ENCODE results near the gene HASPIN. TPM values are rescaled to one million over a fixed set of nuclear protein-coding genes. Genes with fewer than 3 reads are reported as not detected.

The HASPIN gene
- polyA plus RNA-seq (2013): 10.1 and 10.2 TPM in 2 replicates

GRCh38 chr17:3723556-3724377 lies at the start of gene HASPIN:
Gene HASPIN, plus strand, starts transcription at chr17:3723903. Its CDS starts 33 bp downstream, at chr17:3723936.
- Histone ChIP-seq H3K79me2 (ENCODE audit: control insufficient read depth, insufficient read depth, low read length, poor library complexity) (peaks cover 15% of the 10 kb centered on the region), H3K36me3 (ENCODE audit: control insufficient read depth in 1 of 2, insufficient read depth in 2 of 2, low read length in 2 of 2) (peaks cover 4 to 13% of the 10 kb centered on the region in 2 experiments), H2AFZ (ENCODE audit: insufficient read depth, low read length, poor library complexity) (peak within 1 kb of the TSS; percentile 100), H3K4ac (ENCODE audit: low read depth, low read length) (peak within 1 kb of the TSS; percentile 84), H3K9ac (ENCODE audit: low read length) (peak within 1 kb of the TSS; percentile 97), H3K79me1 (ENCODE audit: low read length) (peaks cover 9% of the 10 kb centered on the region), H3K27me3 (ENCODE audit: insufficient read depth, low read length) (no peaks in the 10 kb centered on the region), H3K4me2 (ENCODE audit: low read length) (peak within 1 kb of the TSS; percentile 69), H3K18ac (ENCODE audit: low read length) (peak within 1 kb of the TSS; percentile 99), H4K12ac (ENCODE audit: low read depth, low read length) (peak within 1 kb of the TSS; percentile 100), H4K91ac (ENCODE audit: low read depth, low read length) (peak within 1 kb of the TSS; percentile 87), H3K9me3 (ENCODE audit: insufficient read depth, low read depth, low read length) (no peaks in the 10 kb centered on the region), H2BK12ac (ENCODE audit: low read length) (peak within 1 kb of the TSS; percentile 56), H2BK120ac (ENCODE audit: insufficient read depth, low read length, poor library complexity) (peak within 1 kb of the TSS; percentile 82), H3K27ac (ENCODE audit: low read depth, low read length) (peak within 1 kb of the TSS; percentile 78), H3K14ac (ENCODE audit: low read length) (peak within 1 kb of the TSS; percentile 99), H3K4me1 (ENCODE audit: control insufficient read depth in 1 of 2, insufficient read depth in 2 of 2, low read length in 2 of 2) (peaks cover 6 to 7% of the 10 kb centered on the region in 2 experiments), H3K4me3 (ENCODE audit: low read depth, low read length) (peak within 1 kb of the TSS; percentile 93), H2BK5ac (ENCODE audit: low read depth, low read length, poor library complexity) (peak within 1 kb of the TSS; percentile 90), H3K23ac (ENCODE audit: low read length) (no peak within 1 kb of the TSS), H2AK5ac (ENCODE audit: low read length) (peak within 1 kb of the TSS; percentile 80), H4K8ac (ENCODE audit: low read depth, low read length) (peak within 1 kb of the TSS; percentile 100)
- DNase-seq: peak; percentile 90 to 99
- no CpG with 5 or more reads among the region's 98 CpGs for WGBS (ENCODE audit: extremely low coverage, insufficient coverage, insufficient read length)

GRCh38 chr17:3675886-3676285 lies 47.8 kb upstream of the HASPIN start:
- Histone ChIP-seq H3K14ac (ENCODE audit: low read length) (no peak overlapping the region), H3K23ac (ENCODE audit: low read length) (no peak overlapping the region), H3K27ac (ENCODE audit: low read depth, low read length) (no peak overlapping the region), H3K79me2 (ENCODE audit: control insufficient read depth, insufficient read depth, low read length, poor library complexity) (no peaks in the 10 kb centered on the region), H3K27me3 (ENCODE audit: insufficient read depth, low read length) (no peaks in the 10 kb centered on the region), H4K91ac (ENCODE audit: low read depth, low read length) (no peak overlapping the region), H3K4me3 (ENCODE audit: low read depth, low read length) (no peak overlapping the region), H2AK5ac (ENCODE audit: low read length) (no peak overlapping the region), H3K4me2 (ENCODE audit: low read length) (no peak overlapping the region), H2BK120ac (ENCODE audit: insufficient read depth, low read length, poor library complexity) (no peak overlapping the region), H2BK12ac (ENCODE audit: low read length) (no peak overlapping the region), H2AFZ (ENCODE audit: insufficient read depth, low read length, poor library complexity) (no peak overlapping the region), H3K4ac (ENCODE audit: low read depth, low read length) (no peak overlapping the region), H3K18ac (ENCODE audit: low read length) (no peak overlapping the region), H3K79me1 (ENCODE audit: low read length) (no peaks in the 10 kb centered on the region), H3K36me3 (ENCODE audit: control insufficient read depth in 1 of 2, insufficient read depth in 2 of 2, low read length in 2 of 2) (no peaks in the 10 kb centered on the region), H3K9ac (ENCODE audit: low read length) (no peak overlapping the region), H3K9me3 (ENCODE audit: insufficient read depth, low read depth, low read length) (no peaks in the 10 kb centered on the region), H4K12ac (ENCODE audit: low read depth, low read length) (no peak overlapping the region), H3K4me1 (ENCODE audit: control insufficient read depth in 1 of 2, insufficient read depth in 2 of 2, low read length in 2 of 2) (peaks cover 6% of the 10 kb centered on the region in 2 experiments), H2BK5ac (ENCODE audit: low read depth, low read length, poor library complexity) (no peak overlapping the region), H4K8ac (ENCODE audit: low read depth, low read length) (no peak overlapping the region)
- DNase-seq: no peak
- no CpG with 5 or more reads among the region's 11 CpGs for WGBS (ENCODE audit: extremely low coverage, insufficient coverage, insufficient read length)

DNA sequence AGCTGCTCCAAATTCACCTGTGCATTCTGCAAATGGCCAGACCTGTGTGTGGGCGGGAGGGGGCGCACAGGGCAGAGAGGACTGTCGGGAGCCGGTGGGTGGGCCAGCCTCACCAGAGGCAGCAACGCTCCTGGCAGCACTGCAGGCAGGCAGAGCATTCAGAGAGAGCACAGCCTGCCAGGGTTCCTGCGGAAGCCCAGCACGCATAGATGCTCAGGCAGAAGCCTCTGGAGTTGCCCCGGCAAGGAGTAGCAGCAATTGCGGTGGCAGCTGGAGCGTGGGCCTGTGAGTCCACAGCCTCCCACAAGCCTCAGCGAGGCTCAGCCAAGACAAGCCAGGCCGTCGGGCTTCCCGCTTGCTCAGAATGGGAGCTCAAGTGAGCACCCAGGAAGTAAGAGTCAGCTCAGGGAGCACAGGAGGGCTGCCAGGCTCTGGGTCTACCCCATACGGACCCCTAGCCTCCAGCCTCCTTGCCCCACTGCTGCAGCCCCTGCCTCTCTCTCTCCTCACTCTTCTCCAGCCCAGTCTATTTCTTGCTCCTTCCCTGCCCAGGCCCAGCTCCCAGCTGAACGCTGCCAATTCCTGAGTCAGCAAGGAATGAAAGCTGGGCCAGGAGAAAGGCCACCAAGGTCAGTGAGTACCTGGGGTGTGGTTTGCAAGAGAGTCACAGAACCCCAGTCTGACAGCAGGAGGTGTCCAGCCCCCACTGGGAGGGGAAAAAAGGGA lies 45.4 kb upstream of the HASPIN start:
- Histone ChIP-seq H2AFZ (ENCODE audit: insufficient read depth, low read length, poor library complexity) (no peak overlapping the region), H2BK12ac (ENCODE audit: low read length) (no peak overlapping the region), H4K91ac (ENCODE audit: low read depth, low read length) (no peak overlapping the region), H2AK5ac (ENCODE audit: low read length) (no peak overlapping the region), H3K4me3 (ENCODE audit: low read depth, low read length) (no peak overlapping the region), H3K14ac (ENCODE audit: low read length) (no peak overlapping the region), H3K4ac (ENCODE audit: low read depth, low read length) (no peak overlapping the region), H4K12ac (ENCODE audit: low read depth, low read length) (no peak overlapping the region), H3K9ac (ENCODE audit: low read length) (no peak overlapping the region), H4K8ac (ENCODE audit: low read depth, low read length) (no peak overlapping the region), H3K79me1 (ENCODE audit: low read length) (no peaks in the 10 kb centered on the region), H3K9me3 (ENCODE audit: insufficient read depth, low read depth, low read length) (no peaks in the 10 kb centered on the region), H3K79me2 (ENCODE audit: control insufficient read depth, insufficient read depth, low read length, poor library complexity) (no peaks in the 10 kb centered on the region), H2BK5ac (ENCODE audit: low read depth, low read length, poor library complexity) (no peak overlapping the region), H2BK120ac (ENCODE audit: insufficient read depth, low read length, poor library complexity) (no peak overlapping the region), H3K18ac (ENCODE audit: low read length) (no peak overlapping the region), H3K36me3 (ENCODE audit: control insufficient read depth in 1 of 2, insufficient read depth in 2 of 2, low read length in 2 of 2) (no peaks in the 10 kb centered on the region), H3K4me1 (ENCODE audit: control insufficient read depth in 1 of 2, insufficient read depth in 2 of 2, low read length in 2 of 2) (peaks cover 6% of the 10 kb centered on the region in 2 experiments), H3K27ac (ENCODE audit: low read depth, low read length) (no peak overlapping the region), H3K4me2 (ENCODE audit: low read length) (no peak overlapping the region), H3K23ac (ENCODE audit: low read length) (no peak overlapping the region), H3K27me3 (ENCODE audit: insufficient read depth, low read length) (no peaks in the 10 kb centered on the region)
- WGBS (ENCODE audit: extremely low coverage, insufficient coverage, insufficient read length): no CpG with 5 or more reads among the region's 16 CpGs
- DNase-seq: no peak

DNA sequence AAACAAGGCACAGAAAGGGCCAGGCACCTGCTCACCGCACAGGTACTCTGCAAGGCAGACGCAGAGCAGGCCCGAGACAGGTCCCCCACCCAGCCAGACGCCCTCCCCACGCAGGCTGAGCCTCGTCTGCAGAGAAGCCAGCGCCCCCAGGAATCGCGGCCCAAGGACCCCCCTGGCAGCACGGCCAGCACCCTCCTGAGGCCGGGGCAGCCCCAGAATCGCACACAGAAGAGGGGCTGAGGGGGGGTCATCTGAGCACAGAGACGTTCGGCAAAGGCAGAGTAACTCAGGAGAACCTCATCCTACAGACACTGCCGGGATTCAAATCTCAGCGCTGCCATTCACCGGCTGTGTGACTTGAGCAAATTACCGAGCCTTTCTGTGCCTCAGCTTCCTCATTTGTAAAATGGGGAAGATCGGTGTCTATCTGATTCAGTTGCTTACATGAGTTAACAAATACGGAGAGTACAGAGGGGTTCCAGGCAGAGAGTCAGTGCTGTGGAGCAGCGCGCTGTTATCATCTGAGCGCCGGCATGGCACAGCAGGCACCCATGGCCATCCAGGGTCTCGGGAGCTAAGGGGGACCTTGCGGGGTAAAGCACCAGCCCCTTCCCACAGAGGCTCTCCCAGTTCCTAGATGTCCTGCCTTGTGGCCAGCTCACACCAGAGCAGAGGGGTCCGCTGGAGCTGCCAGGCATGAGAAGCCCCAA lies 44.7 kb upstream of the HASPIN start:
- no peak for DNase-seq
- no peak overlapping the region for H4K8ac ChIP-seq (ENCODE audit: low read depth, low read length)
- no peak overlapping the region for H2BK120ac ChIP-seq (ENCODE audit: insufficient read depth, low read length, poor library complexity)
- H2BK5ac ChIP-seq (ENCODE audit: low read depth, low read length, poor library complexity): no peak overlapping the region
- no peaks in the 10 kb centered on the region for H3K27me3 ChIP-seq (ENCODE audit: insufficient read depth, low read length)
- no peak overlapping the region for H2AFZ ChIP-seq (ENCODE audit: insufficient read depth, low read length, poor library complexity)
- no peak overlapping the region for H2BK12ac ChIP-seq (ENCODE audit: low read length)
- WGBS (ENCODE audit: extremely low coverage, insufficient coverage, insufficient read length): no CpG with 5 or more reads among the region's 27 CpGs
- no peaks in the 10 kb centered on the region for H3K36me3 ChIP-seq (ENCODE audit: control insufficient read depth in 1 of 2, insufficient read depth in 2 of 2, low read length in 2 of 2)
- H3K4me2 ChIP-seq (ENCODE audit: low read length): no peak overlapping the region
- no peak overlapping the region for H4K12ac ChIP-seq (ENCODE audit: low read depth, low read length)
- H3K4ac ChIP-seq (ENCODE audit: low read depth, low read length): no peak overlapping the region
- no peaks in the 10 kb centered on the region for H3K9me3 ChIP-seq (ENCODE audit: insufficient read depth, low read depth, low read length)
- no peak overlapping the region for H3K18ac ChIP-seq (ENCODE audit: low read length)
- no peaks in the 10 kb centered on the region for H3K79me2 ChIP-seq (ENCODE audit: control insufficient read depth, insufficient read depth, low read length, poor library complexity)
- no peak overlapping the region for H4K91ac ChIP-seq (ENCODE audit: low read depth, low read length)
- H3K9ac ChIP-seq (ENCODE audit: low read length): no peak overlapping the region
- H3K4me1 ChIP-seq (ENCODE audit: control insufficient read depth in 1 of 2, insufficient read depth in 2 of 2, low read length in 2 of 2): peaks cover 6% of the 10 kb centered on the region in 2 experiments
- no peak overlapping the region for H2AK5ac ChIP-seq (ENCODE audit: low read length)
- H3K79me1 ChIP-seq (ENCODE audit: low read length): no peaks in the 10 kb centered on the region
- no peak overlapping the region for H3K23ac ChIP-seq (ENCODE audit: low read length)
- H3K14ac ChIP-seq (ENCODE audit: low read length): no peak overlapping the region
- H3K4me3 ChIP-seq (ENCODE audit: low read depth, low read length): no peak overlapping the region
- H3K27ac ChIP-seq (ENCODE audit: low read depth, low read length): no peak overlapping the region

Measured in trophoblast cell (in vitro differentiated cells and primary cell).